ENCODE measurements around the gene MLEC. TPM values are rescaled to one million over a fixed set of nuclear protein-coding genes. Genes with fewer than 3 reads are reported as not detected.

MLEC gene
- total RNA-seq, 1 donor from 2014 or later, result 33.1 TPM

DNA sequence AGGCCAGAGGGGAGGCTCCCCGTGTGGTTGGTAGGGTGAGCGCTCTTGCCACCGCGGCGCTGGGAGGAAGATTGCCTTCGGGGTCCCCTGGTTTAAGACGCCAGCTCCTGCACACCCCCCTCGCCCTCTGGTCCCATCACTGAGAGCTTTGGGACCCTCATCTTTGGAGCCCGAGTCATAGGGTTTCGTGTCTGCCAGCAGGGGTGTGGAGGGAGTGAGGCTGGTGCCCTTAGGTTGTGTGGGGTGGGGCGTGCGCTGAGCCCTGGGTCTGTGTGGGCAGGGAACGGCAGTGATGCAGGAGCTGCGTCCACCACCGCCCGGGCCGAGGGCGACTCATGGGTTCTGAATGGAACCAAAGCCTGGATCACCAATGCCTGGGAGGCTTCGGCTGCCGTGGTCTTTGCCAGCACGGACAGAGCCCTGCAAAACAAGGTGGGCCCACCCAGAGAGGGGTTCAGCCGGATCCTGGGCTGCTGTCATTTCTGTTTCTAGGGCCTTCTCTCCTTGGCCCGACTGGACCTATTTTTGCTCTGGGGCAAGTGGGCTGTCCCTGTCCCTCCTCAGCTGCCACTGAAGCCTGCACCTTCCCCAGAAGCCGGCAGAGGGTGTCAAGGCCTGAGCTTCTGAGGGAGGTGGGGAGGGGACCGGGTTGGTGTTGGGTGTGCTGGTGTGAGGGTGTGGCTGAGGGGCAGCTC, 50.8 kb downstream of the MLEC start:
- intact Hi-C loops (cut with DNase I), result no loop called here
- H3K36me3 ChIP-seq, result no peaks in the 10 kb centered on the region
- no peak for DNase-seq (ENCODE audit: extremely low spot score in 2 of 2)
- TF ChIP-seq, protein P1, sequence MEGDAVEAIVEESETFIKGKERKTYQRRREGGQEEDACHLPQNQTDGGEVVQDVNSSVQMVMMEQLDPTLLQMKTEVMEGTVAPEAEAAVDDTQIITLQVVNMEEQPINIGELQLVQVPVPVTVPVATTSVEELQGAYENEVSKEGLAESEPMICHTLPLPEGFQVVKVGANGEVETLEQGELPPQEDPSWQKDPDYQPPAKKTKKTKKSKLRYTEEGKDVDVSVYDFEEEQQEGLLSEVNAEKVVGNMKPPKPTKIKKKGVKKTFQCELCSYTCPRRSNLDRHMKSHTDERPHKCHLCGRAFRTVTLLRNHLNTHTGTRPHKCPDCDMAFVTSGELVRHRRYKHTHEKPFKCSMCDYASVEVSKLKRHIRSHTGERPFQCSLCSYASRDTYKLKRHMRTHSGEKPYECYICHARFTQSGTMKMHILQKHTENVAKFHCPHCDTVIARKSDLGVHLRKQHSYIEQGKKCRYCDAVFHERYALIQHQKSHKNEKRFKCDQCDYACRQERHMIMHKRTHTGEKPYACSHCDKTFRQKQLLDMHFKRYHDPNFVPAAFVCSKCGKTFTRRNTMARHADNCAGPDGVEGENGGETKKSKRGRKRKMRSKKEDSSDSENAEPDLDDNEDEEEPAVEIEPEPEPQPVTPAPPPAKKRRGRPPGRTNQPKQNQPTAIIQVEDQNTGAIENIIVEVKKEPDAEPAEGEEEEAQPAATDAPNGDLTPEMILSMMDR (IDR thresholded peaks at IDR 0.05), result no peak
- no peaks in the 10 kb centered on the region for H3K27me3 ChIP-seq
- no peak overlapping the region for H3K4me3 ChIP-seq
- no peak overlapping the region for H3K27ac ChIP-seq
- H3K4me1 ChIP-seq, result no peaks in the 10 kb centered on the region
- H3K9me3 ChIP-seq, result no peaks in the 10 kb centered on the region

DNA sequence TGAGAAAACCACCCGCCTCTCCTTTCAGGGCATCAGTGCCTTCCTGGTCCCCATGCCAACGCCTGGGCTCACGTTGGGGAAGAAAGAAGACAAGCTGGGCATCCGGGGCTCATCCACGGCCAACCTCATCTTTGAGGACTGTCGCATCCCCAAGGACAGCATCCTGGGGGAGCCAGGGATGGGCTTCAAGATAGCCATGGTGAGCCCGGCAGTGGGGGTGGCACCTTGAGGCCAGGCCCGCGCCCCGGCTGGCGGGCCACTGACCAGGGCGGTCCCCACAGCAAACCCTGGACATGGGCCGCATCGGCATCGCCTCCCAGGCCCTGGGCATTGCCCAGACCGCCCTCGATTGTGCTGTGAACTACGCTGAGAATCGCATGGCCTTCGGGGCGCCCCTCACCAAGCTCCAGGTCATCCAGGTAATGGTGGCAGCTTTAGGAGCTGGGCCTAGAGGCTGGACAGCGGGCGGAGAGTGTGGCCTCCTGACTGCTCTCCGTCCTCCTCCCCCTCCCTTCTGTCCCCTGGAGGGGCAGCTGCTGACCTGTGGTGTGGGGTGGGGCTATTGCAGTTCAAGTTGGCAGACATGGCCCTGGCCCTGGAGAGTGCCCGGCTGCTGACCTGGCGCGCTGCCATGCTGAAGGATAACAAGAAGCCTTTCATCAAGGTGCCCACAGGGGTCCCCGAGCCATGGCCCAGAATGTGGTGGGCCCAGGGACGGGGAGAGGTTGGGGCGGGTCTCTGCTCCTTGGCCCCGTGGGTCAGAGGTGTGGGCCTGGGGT, 51.5 kb downstream of the MLEC start:
- Histone ChIP-seq H3K36me3 (no peaks in the 10 kb centered on the region), H3K9me3 (no peaks in the 10 kb centered on the region), H3K4me1 (no peaks in the 10 kb centered on the region), H3K4me3 (no peak overlapping the region), H3K27me3 (no peaks in the 10 kb centered on the region), H3K27ac (no peak overlapping the region)
- TF ChIP-seq, protein P1 (IDR thresholded peaks at IDR 0.05), result no peak
- TF ChIP-seq POLR2AphosphoS5 (IDR thresholded peaks at IDR 0.05; ENCODE audit: insufficient read depth in 1 of 2, low read depth in 1 of 2) (no peak), POLR2A (IDR thresholded peaks at IDR 0.05) (no peak)
- DNase-seq (ENCODE audit: extremely low spot score in 2 of 2), result no peak
- intact Hi-C loops (cut with DNase I), result no loop called here

DNA sequence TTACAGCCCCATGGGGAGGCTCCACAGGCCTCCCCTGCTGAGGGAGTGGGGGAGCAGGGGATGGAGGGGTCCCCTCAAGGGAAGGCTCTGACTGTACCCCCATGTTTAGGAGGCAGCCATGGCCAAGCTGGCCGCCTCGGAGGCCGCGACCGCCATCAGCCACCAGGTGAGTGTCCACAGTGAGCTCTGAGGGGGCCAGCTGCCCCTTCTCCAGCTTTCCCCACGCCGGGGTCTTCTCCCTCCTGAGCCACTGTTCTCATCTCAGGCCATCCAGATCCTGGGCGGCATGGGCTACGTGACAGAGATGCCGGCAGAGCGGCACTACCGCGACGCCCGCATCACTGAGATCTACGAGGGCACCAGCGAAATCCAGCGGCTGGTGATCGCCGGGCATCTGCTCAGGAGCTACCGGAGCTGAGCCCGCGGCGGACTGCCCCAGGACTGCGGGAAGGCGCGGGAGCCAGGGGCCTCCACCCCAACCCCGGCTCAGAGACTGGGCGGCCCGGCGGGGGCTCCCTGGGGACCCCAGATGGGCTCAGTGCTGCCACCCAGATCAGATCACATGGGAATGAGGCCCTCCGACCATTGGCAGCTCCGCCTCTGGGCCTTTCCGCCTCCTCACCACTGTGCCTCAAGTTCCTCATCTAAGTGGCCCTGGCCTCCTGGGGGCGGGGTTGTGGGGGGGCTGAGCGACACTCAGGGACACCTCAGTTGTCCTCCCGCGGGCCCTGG, 52.2 kb downstream of the MLEC start:
- no peaks in the 10 kb centered on the region for H3K9me3 ChIP-seq
- H3K4me3 ChIP-seq, result no peak overlapping the region
- intact Hi-C loops (cut with DNase I), result no loop called here
- no peaks in the 10 kb centered on the region for H3K4me1 ChIP-seq
- TF ChIP-seq, protein P1 (IDR thresholded peaks at IDR 0.05), result no peak
- no peak for TF ChIP-seq POLR2AphosphoS5 (IDR thresholded peaks at IDR 0.05; ENCODE audit: insufficient read depth in 1 of 2, low read depth in 1 of 2)
- no peak for TF ChIP-seq POLR2A (IDR thresholded peaks at IDR 0.05)
- no peak for DNase-seq (ENCODE audit: extremely low spot score in 2 of 2)
- no peak overlapping the region for H3K27ac ChIP-seq
- H3K36me3 ChIP-seq, result no peaks in the 10 kb centered on the region
- H3K27me3 ChIP-seq, result no peaks in the 10 kb centered on the region

DNA sequence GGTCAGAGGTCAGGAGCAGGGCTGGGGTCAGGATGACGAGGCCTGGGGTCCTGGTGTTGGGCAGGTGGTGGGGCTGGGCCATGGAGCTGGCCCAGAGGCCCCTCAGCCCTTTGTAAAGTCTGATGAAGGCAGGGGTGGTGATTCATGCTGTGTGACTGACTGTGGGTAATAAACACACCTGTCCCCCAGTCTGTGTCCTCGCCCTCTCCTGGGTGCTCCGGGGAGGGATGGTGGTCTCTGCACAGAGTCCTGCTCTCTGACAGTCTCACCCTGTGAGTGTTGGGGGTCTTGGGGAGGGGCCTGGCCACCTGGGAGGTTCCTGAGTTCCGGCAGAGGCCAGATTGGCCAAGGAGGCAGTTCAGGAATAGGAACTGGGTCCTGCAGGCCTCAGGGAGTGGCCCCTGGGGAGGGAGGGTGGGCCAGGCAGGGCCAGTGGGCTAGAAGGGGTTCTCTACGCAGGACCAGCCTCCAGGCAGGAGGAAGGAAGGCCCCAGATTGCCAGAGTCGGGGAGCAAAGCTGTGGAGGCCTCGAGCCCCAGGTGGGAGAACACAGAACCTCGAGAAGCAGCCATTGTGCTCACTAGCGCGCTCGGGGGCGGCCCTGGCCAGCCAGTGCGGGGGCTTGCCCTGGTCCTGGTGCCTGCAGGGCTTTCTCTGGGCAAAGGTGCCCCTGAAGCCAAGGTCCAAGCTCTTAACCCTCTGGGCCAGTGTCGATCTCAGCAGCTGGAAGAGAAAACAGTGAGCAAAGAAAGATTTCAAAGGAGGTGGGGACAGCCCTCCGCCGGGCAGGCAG, 53.1 kb downstream of the MLEC start:
- Histone ChIP-seq H3K4me3 (no peak overlapping the region), H3K27me3 (no peaks in the 10 kb centered on the region), H3K4me1 (no peaks in the 10 kb centered on the region), H3K9me3 (no peaks in the 10 kb centered on the region), H3K27ac (no peak overlapping the region), H3K36me3 (no peaks in the 10 kb centered on the region)
- DNase-seq (ENCODE audit: extremely low spot score in 2 of 2), result no peak
- intact Hi-C loops (cut with DNase I), result no loop called here
- TF ChIP-seq, protein P1 (IDR thresholded peaks at IDR 0.05), result no peak
- TF ChIP-seq POLR2AphosphoS5 (IDR thresholded peaks at IDR 0.05; ENCODE audit: insufficient read depth in 1 of 2, low read depth in 1 of 2) (no peak), POLR2A (IDR thresholded peaks at IDR 0.05) (no peak)
